ENCODE measurements around the gene EGFL7. TPM values are rescaled to one million over a fixed set of nuclear protein-coding genes. Genes with fewer than 3 reads are reported as not detected.

Gene EGFL7
- total and polyA plus RNA-seq, 10 donors = 132 to 522 (median 187) TPM

DNA sequence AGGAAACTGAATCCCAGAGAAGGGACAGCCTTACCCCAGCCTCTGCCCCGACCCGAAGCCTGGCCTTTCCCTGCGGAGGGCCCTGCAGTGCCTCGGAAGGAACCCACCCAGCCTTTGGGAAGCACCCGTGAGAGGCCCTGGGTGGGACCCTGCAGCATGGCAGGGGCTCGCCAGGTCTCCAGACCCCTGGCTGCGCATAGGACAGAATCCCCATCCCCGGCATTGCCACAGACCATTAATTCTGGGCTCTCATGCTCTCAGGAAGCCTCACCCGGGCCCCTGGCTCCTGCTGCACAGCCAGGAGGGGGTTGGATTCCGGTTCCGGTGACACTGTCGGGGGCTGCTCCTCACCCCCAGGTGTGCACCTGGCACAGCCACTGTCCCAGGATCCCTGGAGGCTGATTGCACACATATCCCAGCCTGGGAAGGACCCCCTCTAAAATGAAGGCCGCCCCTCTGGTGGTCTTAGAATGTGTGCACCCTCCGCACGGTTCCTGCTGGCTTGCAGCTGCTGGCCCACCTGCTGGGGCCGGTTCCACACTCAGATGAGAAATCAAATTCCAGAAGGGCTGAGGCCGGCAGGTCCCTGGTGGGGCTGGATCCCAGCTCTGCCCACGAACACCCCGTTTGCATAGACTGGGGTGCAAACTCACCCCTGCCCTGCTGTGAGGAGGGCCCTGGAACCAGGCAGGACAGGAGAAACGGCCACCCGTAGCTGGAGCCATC lies 4.7 kb downstream of the EGFL7 start:
- Histone ChIP-seq H3K4me3 (peak overlapping the region; percentile 27 to 84 (median 64)), H3K27ac (peak overlapping the region in 7 of 8 donors; percentile 22 to 87 (median 67)), H3K27me3 (replicated peaks in 1 of 7) (peaks cover 3 to 78% (median 35%) of the 10 kb centered on the region in 7 donors), H3K36me3 (peaks cover 0 to 74% (median 7%) of the 10 kb centered on the region in 6 donors), H3K9me3 (no peaks in the 10 kb centered on the region), H3K4me1 (peaks cover 3 to 71% (median 38%) of the 10 kb centered on the region in 6 donors)
- no peak for TF ChIP-seq POLR2A (IDR thresholded peaks at IDR 0.05)
- no peak for TF ChIP-seq CTCF (IDR thresholded peaks at IDR 0.05 in 8 of 11, conservative IDR thresholded peaks at IDR 0.05 in 3 of 11)
- peak in 2 of 3 donors; percentile 3 to 14 for TF ChIP-seq POLR2AphosphoS5 (IDR thresholded peaks at IDR 0.05)
- WGBS, 5 donors = 56 to 72% (median 65%) methylated on average over 9 to 21 of the region's 21 CpGs
- no peak for DNase-seq
- intact Hi-C loops (cut with DNase I; ENCODE audit: low total_unique reads) = no loop called here

DNA sequence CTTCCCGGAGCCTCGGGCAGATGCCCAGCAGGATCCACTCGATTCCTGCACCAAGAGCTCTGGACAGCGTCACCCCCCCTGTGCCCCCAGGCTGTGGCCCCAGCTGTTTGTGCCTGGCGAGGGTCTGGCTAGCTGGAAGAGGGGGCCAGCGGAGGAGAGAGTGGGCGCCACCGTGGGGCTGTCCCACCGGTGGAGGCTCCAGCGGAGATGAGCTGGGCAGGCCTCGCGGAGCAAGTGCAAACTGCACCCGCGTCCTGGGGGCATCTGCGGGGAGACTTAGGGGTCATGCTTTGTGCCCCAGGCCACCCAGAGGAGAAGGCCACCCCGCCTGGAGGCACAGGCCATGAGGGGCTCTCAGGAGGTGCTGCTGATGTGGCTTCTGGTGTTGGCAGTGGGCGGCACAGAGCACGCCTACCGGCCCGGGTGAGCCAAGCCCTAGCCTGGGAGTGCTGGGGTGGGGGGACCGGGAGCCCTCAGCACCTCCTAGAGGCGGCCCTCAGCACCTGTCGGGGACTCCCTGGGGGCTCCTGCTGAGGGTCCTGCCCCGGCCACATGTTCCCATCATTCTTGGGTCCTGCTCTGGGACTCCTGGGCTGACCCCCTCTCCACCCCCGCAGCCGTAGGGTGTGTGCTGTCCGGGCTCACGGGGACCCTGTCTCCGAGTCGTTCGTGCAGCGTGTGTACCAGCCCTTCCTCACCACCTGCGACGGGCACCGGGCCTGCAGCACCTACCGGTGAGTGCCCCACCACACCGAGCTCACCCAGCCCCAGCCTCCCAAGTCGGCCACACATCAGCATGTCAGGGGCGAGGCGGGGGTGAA lies 5.4 kb downstream of the EGFL7 start:
- H3K27me3 ChIP-seq (replicated peaks in 1 of 7) = peaks cover 3 to 70% (median 27%) of the 10 kb centered on the region in 7 donors
- DNase-seq = no peak
- intact Hi-C loops (cut with DNase I; ENCODE audit: low total_unique reads) = no loop called here
- H3K4me1 ChIP-seq = peaks cover 3 to 71% (median 39%) of the 10 kb centered on the region in 6 donors
- WGBS, 5 donors = 45 to 63% (median 56%) methylated on average over 22 to 40 of the region's 40 CpGs
- H3K9me3 ChIP-seq = no peaks in the 10 kb centered on the region
- peak overlapping the region; percentile 27 to 84 (median 64) for H3K4me3 ChIP-seq
- peak overlapping the region in 7 of 8 donors; percentile 22 to 87 (median 67) for H3K27ac ChIP-seq
- H3K36me3 ChIP-seq = peaks cover 0 to 82% (median 13%) of the 10 kb centered on the region in 6 donors
- TF ChIP-seq POLR2AphosphoS5 (IDR thresholded peaks at IDR 0.05) (peak in 2 of 3 donors; percentile 49 to 58), POLR2A (IDR thresholded peaks at IDR 0.05) (no peak)

- no peaks in the 10 kb centered on the region for H3K9me3 ChIP-seq
- H3K4me3 ChIP-seq = peak overlapping the region; percentile 7 to 84 (median 64)
- no peak for DNase-seq
- H3K36me3 ChIP-seq = peaks cover 0 to 87% (median 21%) of the 10 kb centered on the region in 6 donors
- peaks cover 3 to 60% (median 19%) of the 10 kb centered on the region in 7 donors for H3K27me3 ChIP-seq (replicated peaks in 1 of 7)
- WGBS, 5 donors = 59 to 78% (median 69%) methylated on average over 11 to 23 of the region's 23 CpGs
- intact Hi-C loops (cut with DNase I; ENCODE audit: low total_unique reads) = no loop called here
- H3K4me1 ChIP-seq = peaks cover 3 to 74% (median 39%) of the 10 kb centered on the region in 6 donors
- no peak for TF ChIP-seq CTCF (IDR thresholded peaks at IDR 0.05 in 8 of 11, conservative IDR thresholded peaks at IDR 0.05 in 3 of 11)
- peak; percentile 48 to 78 (median 63) for TF ChIP-seq POLR2AphosphoS5 (IDR thresholded peaks at IDR 0.05)
- peak overlapping the region in 6 of 8 donors; percentile 46 to 87 (median 66) for H3K27ac ChIP-seq
These were observed 6.5 kb downstream of the EGFL7 start for GRCh38 chr9:136668983-136669790.
